Stimulated activated CD8-positive, alpha-beta memory T cell treated with anti-CD3 and anti-CD28 coated beads, Interleukin-2, amount 100 ng/mL, for 1 hour (primary cell): Measurements from ENCODE around the gene KCNH5.

ENCODE experiments used
- DNase-seq, 2 donors: peaks; one replicate each; pipeline ENCODE4 v3.0.0-alpha.2; 2020; ENCODE audit warnings: low read depth in 2 of 2

KCNH5 gene

GRCh38 chr14:62739647-62740046 lies 305.6 kb downstream of the KCNH5 start:
- no peak for DNase-seq

GRCh38 chr14:62736048-62737043 lies 308.9 kb downstream of the KCNH5 start:
- DNase-seq, result no peak

DNA sequence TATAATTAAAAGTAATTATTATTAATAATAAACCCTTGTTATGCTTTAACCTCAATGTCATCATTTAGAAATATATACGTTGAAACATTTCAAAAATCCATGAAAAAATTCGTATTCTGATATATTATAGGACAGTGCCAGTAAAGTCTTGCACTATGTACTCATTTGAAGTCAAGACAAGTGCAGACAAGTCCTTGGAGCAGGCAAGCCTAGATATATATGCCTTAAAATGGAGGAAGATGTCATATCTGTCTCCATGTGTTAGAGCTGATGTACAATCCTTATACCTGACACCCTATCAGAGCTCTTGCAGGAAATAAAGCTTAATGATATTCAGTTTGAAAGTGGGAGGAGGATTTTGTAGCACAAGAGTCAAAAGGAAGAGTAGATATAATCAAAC lies 310.4 kb downstream of the KCNH5 start:
- DNase-seq, result no peak

DNA sequence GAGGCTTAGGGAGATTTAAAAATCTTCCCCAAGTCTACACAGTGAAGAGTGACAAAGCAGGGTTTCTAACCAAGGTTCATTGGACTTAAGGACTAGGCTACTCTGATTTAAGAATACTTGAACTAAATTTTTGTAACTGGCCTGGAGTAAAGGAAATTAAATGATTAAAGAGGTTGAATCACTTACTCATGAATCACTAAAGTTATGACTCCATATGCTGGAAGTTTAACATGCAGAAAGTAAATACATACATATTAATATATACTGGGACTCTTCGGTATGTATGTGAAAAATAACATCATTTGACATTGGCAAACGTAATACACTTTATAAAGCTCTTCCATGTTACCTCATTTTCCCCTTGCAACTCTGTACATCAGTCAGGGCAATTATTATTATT lies 322.9 kb downstream of the KCNH5 start:
- no peak for DNase-seq

GRCh38 chr14:62718629-62719028 lies 326.6 kb downstream of the KCNH5 start:
- DNase-seq, result no peak

DNA sequence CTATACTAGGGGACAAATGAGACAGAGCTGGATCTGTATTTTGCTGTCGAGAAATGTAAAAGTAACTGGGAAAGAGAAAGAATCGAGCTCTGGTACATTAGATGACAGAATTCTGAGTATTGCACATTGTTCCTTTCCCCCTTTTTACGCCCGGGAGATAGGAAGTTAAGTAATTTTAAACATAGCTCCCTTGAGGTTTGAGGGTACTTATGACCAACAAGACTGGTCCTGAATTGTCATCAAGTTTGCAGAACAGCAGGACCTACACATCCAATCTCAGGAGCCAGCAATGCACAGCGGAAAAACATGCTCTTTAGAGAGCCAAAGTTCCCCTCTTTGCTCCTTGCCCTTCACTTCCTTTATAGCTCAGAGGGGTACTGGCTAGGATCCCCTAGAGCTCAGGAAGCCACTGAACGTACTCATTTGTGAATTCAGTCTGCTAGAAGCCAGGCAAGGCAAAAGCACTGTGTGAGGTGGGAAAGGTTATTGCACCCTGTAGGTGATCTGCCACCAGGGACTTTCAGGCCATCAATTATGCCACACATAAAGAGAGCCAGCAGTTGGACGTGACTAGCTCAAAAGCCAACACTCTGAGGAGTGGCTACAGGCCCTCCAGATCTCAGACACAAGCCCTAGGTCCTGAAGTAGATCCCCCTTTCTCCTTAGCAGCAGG lies 333.8 kb downstream of the KCNH5 start:
- no peak for DNase-seq

- no peak for DNase-seq
Measured at GRCh38 chr14:62710811-62711210, 334.4 kb downstream of the KCNH5 start.

- DNase-seq, result no peak
Measured at GRCh38 chr14:62709773-62710172, 335.5 kb downstream of the KCNH5 start.

- DNase-seq, result no peak
Measured at GRCh38 chr14:62706217-62706616, 339.0 kb downstream of the KCNH5 start.

DNA sequence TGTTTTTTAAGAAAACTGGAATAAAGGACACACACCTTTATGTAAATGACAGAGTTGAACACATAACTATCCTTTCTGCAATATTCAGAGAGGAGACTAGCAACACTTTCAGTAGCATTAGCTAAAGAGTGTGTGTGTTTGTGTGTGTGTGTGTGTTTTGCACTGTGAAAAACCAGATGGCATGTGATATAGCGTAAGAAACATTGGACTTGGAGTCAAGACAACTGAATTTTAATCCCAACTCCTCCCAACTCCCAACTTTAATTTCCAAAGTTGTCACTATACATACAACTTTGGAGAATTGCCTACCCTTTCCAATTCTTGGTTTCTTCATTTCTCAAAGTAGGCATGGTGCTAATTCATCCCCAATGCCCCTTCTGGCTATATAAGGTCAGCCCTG lies 347.8 kb downstream of the KCNH5 start:
- no peak for DNase-seq

DNA sequence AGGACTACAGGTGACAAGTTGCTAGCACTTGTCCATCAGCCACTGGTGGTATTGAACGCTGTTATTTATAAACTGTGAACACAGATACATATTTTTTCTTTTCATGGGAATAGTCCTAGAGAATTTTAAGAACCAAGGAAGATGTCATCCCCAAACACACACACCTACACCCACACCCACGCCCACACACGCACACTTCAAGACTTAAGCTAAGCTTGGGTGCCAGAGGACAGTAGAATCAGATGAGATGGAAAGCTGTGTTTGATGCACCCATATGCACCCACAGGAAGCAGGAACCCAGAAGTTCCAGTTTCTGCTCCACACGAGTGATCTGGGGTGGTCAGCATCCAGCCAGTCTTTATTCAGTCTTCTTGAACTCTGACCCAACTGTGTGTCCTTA lies 348.3 kb downstream of the KCNH5 start:
- no peak for DNase-seq

DNA sequence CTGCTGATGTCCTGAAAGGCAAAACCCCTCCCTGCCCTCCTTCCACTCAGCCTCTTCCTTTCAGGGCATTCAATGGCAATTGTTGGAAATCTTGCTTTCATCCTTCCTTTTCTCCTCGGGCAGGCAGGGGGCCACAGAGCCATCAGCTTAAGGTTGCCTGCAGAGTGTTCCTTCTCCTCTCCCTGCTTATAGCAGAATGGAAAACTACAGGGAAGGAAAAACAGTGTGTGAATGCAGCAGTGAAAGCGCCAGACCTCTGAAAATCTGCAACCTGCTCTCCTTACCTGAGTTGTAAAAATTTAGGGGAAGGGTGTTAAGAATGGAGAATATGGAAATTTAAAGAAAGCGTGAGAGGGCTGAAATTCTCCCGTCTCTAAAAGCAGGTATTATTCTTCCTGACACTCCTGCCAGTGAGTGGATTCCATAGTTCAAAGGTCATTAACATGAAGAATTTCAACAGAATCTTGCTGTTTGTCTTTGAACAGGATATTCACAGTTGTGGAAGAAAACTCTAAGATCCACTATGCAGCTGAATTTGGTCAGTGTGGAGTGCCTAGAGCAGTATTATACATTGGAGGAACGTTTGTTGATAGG lies 348.8 kb downstream of the KCNH5 start:
- DNase-seq, result no peak

GRCh38 chr14:62694075-62694474 lies 351.2 kb downstream of the KCNH5 start:
- no peak for DNase-seq

DNA sequence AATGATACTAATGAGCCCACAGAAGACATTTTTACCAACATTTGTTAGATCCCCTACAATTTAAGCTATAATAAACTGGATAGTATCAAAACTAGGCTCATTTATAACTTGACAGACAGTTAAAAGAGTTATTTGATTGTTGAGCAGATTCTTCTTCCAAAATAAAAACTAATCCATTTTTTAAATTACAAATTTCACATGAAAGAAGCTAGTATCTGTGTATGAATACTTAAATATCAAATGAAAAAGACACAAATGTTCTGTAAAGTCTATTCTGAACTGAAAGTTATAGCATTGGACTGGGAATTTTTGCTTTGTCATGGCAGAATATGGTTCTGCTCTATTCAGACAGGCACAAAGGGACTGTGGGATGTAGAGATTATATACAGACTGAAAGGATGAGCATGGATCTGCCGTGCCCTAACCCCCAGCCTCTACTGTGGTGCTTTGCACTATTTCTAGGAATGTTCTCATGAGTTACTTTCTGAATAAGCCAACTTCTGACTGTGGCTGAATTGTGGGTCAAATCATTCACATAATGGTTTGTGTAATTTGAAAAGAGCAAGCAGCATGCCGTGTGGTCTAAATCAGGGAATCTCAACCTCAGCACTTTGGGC lies 352.7 kb downstream of the KCNH5 start:
- no peak for DNase-seq

DNA sequence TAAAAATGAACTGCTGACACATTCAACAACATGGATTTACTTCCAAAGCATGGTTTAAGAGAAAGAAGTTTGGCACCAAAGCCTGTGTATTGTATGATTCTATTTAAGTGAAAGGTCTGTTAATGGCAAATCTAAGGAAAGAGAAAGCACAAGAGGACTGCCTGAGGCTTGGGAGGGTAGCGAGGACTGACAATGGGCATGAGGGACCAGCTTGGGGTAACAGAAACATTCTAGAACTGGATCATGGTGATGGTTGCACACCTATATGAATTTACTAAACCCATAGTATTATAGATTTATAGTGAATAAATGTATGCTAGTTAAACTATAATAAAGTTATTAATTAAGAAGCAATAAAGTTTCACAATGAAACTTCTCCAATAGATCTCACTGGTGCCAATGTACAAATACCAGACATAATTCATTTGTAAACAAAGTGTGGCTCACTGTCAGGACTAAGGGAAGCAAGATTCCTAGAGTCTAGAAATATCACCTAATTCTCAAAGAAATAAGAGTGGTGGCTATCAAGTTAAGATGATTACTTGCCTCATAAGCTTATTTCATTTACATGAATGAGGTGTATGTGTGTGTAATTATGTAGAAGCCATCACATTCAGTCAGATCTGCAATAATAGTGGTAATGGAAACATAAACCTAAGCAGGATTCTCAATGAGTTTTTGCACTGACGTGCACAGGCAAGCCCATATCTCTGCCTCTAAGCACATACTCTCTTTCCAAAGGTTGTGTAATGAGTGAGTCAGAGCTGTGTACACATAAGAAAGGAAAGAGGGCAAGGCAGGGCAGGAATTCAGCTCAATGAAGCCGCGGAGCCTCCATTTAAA lies 353.4 kb downstream of the KCNH5 start:
- no peak for DNase-seq

DNA sequence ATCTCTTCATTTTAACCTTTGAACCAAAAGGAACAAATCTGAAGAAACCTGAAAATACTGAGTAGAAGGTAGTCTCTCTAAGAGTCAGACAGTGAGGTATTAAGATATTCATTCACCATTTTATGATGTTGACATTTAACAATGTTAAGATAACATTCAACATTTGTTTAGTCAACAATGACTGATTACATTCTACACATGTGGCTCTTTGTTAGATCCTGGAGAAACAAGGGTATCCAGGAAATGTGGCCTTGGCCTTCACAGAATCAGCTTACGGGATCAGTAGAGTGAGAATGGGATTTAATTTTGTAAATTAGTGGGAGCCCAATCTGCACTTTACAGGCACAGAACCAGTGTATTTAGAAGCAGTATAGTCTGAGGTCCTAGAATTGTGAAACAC lies 355.5 kb downstream of the KCNH5 start:
- DNase-seq, result no peak

- no peak for DNase-seq
Measured at GRCh38 chr14:62687818-62688217, 357.4 kb downstream of the KCNH5 start.

DNA sequence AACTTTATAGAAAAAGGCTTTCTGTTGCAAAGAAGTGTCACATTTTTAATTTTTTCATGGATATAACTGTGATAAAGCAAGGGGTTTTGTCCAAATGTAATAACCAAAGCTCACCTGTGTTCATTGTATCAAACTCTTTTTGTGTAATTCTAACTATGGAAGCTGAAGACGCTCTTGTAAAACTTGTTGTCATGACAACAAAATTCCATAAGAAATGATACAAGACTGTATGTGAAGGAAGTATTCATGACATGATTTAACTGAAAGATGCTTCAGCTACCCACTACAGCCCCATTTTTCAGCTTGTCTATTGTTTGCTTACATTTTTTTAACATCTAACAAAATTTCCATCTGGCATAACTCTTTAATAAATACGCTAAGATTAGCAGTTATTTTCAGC lies 360.9 kb downstream of the KCNH5 start:
- no peak for DNase-seq

DNA sequence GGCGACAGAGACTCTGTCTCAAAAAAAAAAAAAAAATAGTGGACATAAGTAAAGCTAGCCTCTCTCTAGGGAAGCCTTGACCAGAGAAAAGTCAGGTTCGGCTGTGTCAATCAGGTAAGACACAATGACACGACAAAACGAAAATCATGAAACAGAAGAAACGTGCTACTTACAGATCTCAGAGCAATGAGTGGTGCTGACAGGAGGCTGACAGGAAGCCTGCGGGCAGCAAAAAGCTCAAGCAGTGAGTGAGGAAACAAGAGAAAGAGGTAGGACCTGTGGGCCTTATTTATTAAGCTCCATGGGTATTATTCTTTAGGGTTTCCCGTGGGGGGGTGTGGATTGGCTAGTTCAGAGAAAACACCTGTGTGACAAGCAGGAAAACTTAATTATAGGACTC lies 363.1 kb downstream of the KCNH5 start:
- DNase-seq, result no peak

DNA sequence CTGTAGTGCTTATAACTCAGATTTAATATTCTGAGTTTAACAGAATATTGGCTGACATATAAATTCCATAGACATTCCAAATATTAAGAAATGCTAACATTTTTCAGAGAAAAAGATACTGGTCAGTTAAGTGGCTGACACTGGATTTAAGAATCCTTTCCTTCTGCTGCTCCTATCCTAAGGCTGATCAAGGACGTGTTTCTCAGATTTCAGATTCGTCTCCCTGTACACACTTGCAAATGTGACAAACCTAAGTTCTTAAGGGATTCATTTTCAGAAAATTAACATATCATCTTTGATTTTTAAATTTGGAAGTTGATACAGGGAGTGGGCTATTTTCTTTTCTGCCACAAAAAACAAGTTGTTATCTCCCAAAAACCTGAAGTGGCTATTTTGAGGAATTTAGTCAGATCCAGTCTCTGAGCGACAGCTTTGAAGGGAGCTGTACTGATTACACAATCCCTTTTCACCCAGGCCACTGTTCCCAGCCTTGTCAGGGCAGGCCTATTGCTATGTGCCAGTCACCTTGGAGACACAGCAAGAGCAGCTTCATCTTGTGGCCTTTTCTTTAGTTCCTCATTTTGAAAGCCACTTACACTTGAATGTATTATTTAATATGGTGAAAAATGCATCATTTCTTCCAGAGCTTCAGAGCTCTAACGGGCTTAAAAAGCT lies 370.6 kb downstream of the KCNH5 start:
- no peak for DNase-seq
